ENCODE measurements around the gene PSEN1.
"Not testable (repeated sequence)": the region's sequence is repeated elsewhere in the genome, so short reads cannot be mapped to it uniquely, and the experiment has no call there.

The PSEN1 gene

DNA sequence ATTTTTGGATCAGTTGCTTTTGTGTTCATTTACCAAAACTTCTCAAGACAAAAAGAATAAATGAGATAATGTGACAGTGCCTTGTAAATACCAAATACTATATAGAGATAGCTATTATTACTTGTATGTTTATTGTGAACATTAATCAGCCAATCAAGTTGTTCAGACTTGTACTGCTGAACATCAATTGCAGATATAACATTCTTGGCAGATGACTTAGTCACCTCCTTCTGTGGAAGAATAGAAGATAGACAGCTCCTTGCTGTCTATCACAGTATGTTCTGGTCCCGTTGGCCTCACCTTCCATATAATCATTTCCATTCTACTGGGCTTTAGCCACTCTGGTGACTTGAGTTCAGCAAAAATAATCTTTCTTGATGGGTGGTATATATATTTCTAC lies 30.1 kb downstream of the PSEN1 start:
- DNase-seq, result no peak

DNA sequence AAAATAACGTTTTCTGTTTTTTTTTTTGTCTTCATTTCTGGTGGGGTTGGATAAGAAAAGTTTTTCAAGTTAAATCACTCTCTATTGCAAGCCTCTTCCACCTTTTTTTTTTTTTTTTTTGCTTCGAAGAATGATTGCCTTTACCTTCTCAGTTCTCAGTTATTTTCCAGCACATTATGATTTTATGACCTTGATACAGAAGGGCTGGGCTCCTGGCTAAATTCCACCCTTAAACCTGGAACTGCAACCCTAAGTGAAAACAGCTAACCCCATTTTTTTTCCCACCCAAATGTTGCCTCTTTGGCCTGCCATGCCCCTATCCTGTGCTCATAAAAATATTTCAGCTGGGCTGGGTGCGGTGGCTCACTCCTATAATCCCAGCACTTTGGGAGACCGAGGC lies 31.4 kb downstream of the PSEN1 start:
- DNase-seq, result no peak

- peak in 35 of 51 donors; percentile 10 to 85 (median 49) for DNase-seq
These were observed 32.0 kb downstream of the PSEN1 start for GRCh38 chr14:73168274-73168673.

- peak in 32 of 51 donors; percentile 6 to 85 (median 28) for DNase-seq
These were observed 32.4 kb downstream of the PSEN1 start for GRCh38 chr14:73168691-73169090.

GRCh38 chr14:73169855-73170254 lies 33.5 kb downstream of the PSEN1 start:
- DNase-seq, result peak in 1 of 51 donors; percentile 4

GRCh38 chr14:73170686-73171085 lies 34.4 kb downstream of the PSEN1 start:
- DNase-seq, result no peak

DNA sequence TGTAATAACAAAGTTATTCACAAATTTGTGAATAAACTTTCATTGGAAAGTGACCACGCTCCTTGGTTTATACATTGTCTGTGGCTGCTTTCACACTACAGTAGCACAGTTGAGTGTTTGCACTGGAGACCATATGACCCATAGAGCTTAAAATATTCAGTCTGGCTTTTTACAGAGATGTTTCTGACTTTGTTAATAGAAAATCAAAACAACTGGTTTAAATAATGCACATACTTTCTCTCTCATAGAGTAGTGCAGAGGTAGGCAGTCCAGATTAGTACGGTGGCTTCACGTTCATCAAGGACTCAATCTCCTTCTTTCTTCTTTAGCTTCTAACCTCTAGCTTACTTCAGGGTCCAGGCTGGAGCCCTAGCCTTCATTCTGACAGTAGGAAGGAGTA lies 36.2 kb downstream of the PSEN1 start:
- no peak for DNase-seq

DNA sequence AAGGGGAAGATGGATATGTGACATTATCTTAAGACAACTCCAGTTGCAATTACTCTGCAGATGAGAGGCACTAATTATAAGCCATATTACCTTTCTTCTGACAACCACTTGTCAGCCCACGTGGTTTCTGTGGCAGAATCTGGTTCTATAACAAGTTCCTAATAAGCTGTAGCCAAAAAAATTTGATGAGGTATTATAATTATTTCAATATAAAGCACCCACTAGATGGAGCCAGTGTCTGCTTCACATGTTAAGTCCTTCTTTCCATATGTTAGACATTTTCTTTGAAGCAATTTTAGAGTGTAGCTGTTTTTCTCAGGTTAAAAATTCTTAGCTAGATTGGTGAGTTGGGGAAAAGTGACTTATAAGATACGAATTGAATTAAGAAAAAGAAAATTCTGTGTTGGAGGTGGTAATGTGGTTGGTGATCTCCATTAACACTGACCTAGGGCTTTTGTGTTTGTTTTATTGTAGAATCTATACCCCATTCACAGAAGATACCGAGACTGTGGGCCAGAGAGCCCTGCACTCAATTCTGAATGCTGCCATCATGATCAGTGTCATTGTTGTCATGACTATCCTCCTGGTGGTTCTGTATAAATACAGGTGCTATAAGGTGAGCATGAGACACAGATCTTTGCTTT lies 36.9 kb downstream of the PSEN1 start:
- peak in 1 of 51 donors; percentile 48 for DNase-seq

- DNase-seq, result no peak
These were observed 40.4 kb downstream of the PSEN1 start for GRCh38 chr14:73176685-73177084.

DNA sequence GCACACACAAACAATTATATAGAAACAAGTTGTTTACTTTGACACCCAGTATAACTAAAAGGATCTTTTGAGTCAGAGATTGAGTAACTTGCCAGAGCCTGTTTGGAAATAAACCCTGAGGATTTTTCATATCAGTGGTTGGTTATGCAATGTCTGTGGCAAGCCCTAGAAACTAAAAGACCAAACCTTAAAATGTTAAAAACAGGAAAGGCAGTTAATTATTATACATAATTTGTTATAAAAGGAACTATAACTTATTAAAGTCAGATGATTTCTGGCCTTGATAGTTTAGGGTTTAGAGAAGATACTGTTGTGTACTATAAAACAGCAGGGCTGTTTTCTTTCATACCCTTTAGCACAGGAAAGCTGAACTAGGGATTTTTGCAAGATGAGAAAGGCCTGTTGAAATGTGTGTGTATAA lies 44.1 kb downstream of the PSEN1 start:
- DNase-seq, result no peak

DNA sequence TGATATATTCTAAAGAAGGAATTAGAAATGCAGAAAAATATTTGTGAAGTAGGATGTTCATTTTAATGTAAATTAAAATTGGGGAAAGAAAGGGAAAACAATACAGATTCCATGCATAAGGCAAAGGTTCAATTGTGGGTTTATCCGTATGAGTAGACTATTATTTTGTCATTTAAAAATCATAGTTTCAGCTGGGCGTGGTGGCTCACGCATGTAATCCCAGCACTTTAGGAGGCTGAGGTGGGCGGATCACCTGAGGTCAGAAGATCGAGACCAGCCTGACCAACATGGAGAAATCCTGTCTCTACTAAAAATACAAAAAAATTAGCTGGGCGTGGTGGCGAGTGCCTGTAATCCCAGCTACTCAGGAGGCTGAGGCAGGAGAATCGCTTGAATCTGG lies 44.7 kb downstream of the PSEN1 start:
- not testable (repeated sequence) for DNase-seq

DNA sequence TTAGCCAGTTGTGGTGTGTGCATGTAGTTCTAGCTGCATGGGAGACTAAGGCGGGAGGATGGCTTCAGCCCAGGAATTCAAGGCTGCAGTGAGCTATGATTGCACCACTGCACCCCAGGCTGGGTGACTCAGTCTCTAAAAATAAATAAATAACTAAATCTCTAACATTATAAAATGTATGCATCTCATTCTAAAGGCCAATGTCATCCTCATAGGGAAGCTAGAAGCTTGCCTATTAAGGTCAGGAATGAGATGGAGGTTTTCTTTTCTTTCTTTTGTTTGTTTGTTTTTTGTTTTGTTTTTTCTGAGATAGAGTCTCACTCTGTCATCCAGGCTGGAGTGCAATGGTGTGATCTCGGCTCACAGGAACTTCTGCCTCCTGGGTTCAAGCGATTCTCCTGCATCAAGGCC lies 52.2 kb downstream of the PSEN1 start:
- DNase-seq, result no peak

GRCh38 chr14:73189651-73190050 lies 53.3 kb downstream of the PSEN1 start:
- DNase-seq, result no peak

- DNase-seq, result no peak
These were observed 55.1 kb downstream of the PSEN1 start for GRCh38 chr14:73191441-73191840.

DNA sequence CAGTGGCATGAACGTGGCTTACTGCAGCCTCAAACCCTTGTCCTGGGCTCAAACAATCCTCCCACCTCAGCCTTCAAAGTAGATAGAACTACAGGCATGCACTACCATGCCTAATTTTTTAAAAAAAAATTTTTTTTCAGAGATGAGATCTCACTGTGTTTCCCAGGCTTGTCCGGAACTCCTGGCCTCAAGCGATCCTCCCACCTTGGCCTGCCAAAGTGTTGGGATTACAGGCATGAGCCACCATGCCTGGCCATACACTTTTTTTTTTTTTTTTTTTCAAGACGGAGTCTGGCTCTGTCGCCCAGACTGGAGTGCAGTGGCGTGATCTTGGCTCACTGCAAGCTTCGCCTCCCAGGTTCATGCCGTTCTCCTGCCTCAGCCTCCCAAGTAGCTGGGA lies 58.0 kb downstream of the PSEN1 start:
- DNase-seq, result not testable (repeated sequence)

GRCh38 chr14:73198253-73198652 lies 61.9 kb downstream of the PSEN1 start:
- no peak for DNase-seq

DNA sequence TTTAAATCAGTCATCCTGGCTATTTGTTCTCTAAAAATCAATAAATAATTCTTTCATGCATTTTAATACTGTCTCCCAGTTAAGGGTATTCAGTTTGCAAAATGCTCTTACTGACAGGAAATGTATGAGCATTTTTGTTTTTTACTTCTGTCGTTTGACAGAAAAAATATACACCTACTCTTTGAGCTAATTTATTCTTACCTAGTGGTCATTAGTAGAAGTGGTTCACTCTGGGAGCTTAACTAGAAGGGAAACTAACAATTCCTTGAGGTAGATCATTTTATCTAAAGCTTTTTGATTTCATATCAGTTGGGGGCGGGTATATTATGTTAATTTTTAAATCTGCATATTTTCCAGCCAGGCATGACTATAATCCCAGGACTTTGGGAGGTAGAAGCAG lies 67.2 kb downstream of the PSEN1 start:
- DNase-seq, result no peak

- no peak for DNase-seq
These were observed 71.3 kb downstream of the PSEN1 start for GRCh38 chr14:73207615-73208014.

DNA sequence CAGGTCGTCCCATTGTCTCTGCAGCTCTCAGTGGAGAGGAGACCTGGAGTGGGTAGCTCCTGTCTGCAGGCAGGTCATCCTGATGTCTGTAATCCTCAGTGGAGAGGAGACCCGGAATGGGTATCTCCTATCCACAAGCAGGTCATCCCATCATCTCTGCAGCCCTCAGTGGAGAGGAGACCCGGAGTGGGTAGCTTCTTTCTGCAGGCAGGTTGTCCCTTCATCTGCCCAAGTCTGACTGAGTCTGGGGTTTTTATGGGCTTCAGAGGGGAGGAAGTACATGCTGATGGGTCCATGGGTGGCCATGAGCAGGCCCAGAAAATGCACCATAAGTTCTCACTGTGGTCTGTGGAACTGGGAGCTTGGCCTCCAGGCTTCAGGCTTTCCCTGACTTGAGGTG lies 72.1 kb downstream of the PSEN1 start:
- DNase-seq, result no peak

- DNase-seq, result no peak
These were observed 72.5 kb downstream of the PSEN1 start for GRCh38 chr14:73208846-73209245.

DNA sequence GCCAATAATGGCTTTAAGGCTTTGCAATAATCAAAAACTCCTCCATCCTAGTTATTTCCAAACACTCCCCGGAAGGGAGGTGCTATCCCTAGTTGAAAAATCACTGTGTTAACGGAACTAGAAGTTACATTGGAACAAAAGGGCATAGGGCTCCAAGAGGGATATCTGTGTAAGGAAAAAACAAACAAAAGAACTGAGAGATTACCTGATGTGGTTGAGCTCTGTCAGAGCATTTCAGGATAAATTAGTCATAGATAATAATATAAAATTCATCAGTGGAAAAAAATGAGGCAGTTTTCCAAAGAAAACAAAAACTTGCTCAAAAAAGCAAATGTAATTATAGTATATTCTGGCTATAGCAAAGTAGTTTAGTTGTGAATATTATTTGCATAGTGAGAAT lies 73.6 kb downstream of the PSEN1 start:
- DNase-seq, result no peak

DNA sequence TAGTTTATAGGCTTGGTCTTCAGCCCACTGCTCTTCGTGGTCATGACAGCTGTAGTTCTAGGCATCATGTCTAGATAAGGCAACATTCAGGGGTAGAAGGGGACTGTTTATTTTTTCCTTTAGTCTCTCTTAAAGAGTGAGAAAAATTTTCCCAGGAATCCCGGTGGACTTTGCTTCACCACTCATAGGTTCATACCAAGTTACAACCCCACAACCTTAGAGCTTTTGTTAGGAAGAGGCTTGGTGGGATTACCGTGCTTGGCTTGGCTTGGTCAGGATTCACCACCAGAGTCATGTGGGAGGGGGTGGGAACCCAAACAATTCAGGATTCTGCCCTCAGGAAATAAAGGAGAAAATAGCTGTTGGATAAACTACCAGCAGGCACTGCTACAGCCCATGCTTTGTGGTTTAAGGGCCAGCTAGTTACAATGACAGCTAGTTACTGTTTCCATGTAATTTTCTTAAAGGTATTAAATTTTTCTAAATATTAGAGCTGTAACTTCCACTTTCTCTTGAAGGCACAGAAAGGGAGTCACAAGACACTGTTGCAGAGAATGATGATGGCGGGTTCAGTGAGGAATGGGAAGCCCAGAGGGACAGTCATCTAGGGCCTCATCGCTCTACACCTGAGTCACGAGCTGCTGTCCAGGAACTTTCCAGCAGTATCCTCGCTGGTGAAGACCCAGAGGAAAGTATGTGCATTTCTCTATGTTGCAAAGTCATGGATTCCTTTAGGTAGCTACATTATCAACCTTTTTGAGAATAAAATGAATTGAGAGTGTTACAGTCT lies 75.1 kb downstream of the PSEN1 start:
- no peak for DNase-seq

DNA sequence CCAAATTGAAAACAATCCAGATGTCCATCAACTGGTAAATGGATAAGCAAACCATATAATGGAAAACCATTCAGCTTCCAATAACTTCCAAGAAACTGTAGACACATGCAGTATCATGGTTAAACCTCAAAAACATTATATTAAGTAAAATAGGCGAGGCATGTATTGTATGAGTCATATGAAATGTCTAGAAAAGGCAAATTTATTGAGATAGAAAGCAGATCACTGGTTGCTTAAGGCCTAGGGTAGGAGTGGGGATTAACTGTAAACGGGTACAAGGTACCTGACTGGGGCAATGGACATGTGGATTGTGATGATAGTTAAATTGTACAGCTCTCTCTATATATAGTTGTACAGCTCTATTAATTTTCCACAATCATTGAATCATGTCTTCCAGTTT lies 79.7 kb downstream of the PSEN1 start:
- DNase-seq, result no peak

All from hypothalamus (tissue), 51 donors.